ENCODE measurements around the gene TMEM184B. TPM values are rescaled to one million over a fixed set of nuclear protein-coding genes. Genes with fewer than 3 reads are reported as not detected.

The TMEM184B gene
- total RNA-seq, 1 experiment from 2014 or later = 89.7 TPM

GRCh38 chr22:38289583-38290082, 16.8 kb upstream of the TMEM184B start:
- CTCF ChIA-PET = interaction anchor here (1.1 kb wide), 1 partner anchor 27 kb away, joined by 3 read pairs; no protein-coding TSS in a partner anchor
- no peak for TF ChIP-seq NR2C2 (CRISPR knock-in tag; IDR thresholded peaks at IDR 0.05)
- TF ChIP-seq EMX1 (CRISPR knock-in tag; IDR thresholded peaks at IDR 0.05) = peak; percentile 50; the same call in 1 of the 2 replicates
- H3K27ac Mint-ChIP-seq = peak overlapping the region; percentile 96
- POLR2A ChIA-PET = interaction anchor here (0.8 kb wide), 1 partner anchor 59 kb away, joined by 3 read pairs; no protein-coding TSS in a partner anchor
- peaks cover 27% of the 10 kb centered on the region for H3K4me1 Mint-ChIP-seq
- H3K36me3 Mint-ChIP-seq = peaks cover 22% of the 10 kb centered on the region
- H3K9me3 Mint-ChIP-seq = no peaks in the 10 kb centered on the region
- H3K4me3 Mint-ChIP-seq = no peak overlapping the region
- H3K27me3 Mint-ChIP-seq (ENCODE audit: low read depth) = no peaks in the 10 kb centered on the region; the same call in 1 of the 2 replicates
- no peak for ATAC-seq
- no peak for DNase-seq (ENCODE audit: low spot score)

- Mint-ChIP-seq H3K4me1 (peaks cover 41% of the 10 kb centered on the region), H3K27ac (peak overlapping the region; percentile 82), H3K9me3 (no peaks in the 10 kb centered on the region), H3K36me3 (peaks cover 7% of the 10 kb centered on the region), H3K27me3 (ENCODE audit: low read depth) (no peaks in the 10 kb centered on the region; the same call in 1 of the 2 replicates), H3K4me3 (no peak overlapping the region)
- CTCF ChIA-PET = interaction anchor here (1.4 kb wide), 1 partner anchor 25 kb away, joined by 4 read pairs; no protein-coding TSS in a partner anchor
- no peak for DNase-seq (ENCODE audit: low spot score)
- ATAC-seq = no peak
- TF ChIP-seq USF2 (CRISPR knock-in tag; IDR thresholded peaks at IDR 0.05) (no peak), E2F4 (CRISPR knock-in tag; IDR thresholded peaks at IDR 0.05; ENCODE audit: borderline replicate concordance, low read depth) (no peak), ZMAT4 (CRISPR knock-in tag; IDR thresholded peaks at IDR 0.05) (0 out of 2 replicates have a peak, but pooled peaks have one; percentile 33), ZNF396 (CRISPR knock-in tag; IDR thresholded peaks at IDR 0.05; ENCODE audit: borderline replicate concordance) (no peak), EMX1 (CRISPR knock-in tag; IDR thresholded peaks at IDR 0.05) (peak; percentile 46; the same call in 1 of the 2 replicates), GTF2I (CRISPR knock-in tag; conservative IDR thresholded peaks at IDR 0.05) (peak; percentile 62; the same call in 1 of the 2 replicates), AR (CRISPR knock-in tag; IDR thresholded peaks at IDR 0.05) (0 out of 2 replicates have a peak, but pooled peaks have one; percentile 43), CTCF (IDR thresholded peaks at IDR 0.05) (no peak), ZNF425 (CRISPR knock-in tag; conservative IDR thresholded peaks at IDR 0.05) (no peak), ZNF263 (CRISPR knock-in tag; IDR thresholded peaks at IDR 0.05; ENCODE audit: low read depth) (no peak)
- POLR2A ChIA-PET = no interaction called here
Measured at GRCh38 chr22:38286915-38287669, 14.3 kb upstream of the TMEM184B start.

Data from WTC11 (cell line).